ENCODE results near the gene DNHD1.

The DNHD1 gene

GRCh38 chr11:6563121-6563619 is 66.1 kb downstream of the DNHD1 start:
- DNase-seq (ENCODE audit: low read depth in 2 of 2): no peak

- DNase-seq (ENCODE audit: low read depth in 2 of 2): no peak
Measured at GRCh38 chr11:6563667-6564066, 66.6 kb downstream of the DNHD1 start.

GRCh38 chr11:6565325-6565724 is 68.2 kb downstream of the DNHD1 start:
- DNase-seq (ENCODE audit: low read depth in 2 of 2): no peak

GRCh38 chr11:6565988-6566703 is 69.1 kb downstream of the DNHD1 start:
- DNase-seq (ENCODE audit: low read depth in 2 of 2): no peak

- no peak for DNase-seq (ENCODE audit: low read depth in 2 of 2)
Measured at GRCh38 chr11:6566704-6567370, 69.8 kb downstream of the DNHD1 start.

- DNase-seq (ENCODE audit: low read depth in 2 of 2): no peak
Measured at GRCh38 chr11:6567371-6567745, 70.3 kb downstream of the DNHD1 start.

GRCh38 chr11:6568191-6568918 is 71.3 kb downstream of the DNHD1 start:
- no peak for DNase-seq (ENCODE audit: low read depth in 2 of 2)

- no peak for DNase-seq (ENCODE audit: low read depth in 2 of 2)
Measured at GRCh38 chr11:6569706-6570105, 72.6 kb downstream of the DNHD1 start.

GRCh38 chr11:6570691-6571427 is 73.8 kb downstream of the DNHD1 start:
- DNase-seq (ENCODE audit: low read depth in 2 of 2): no peak

GRCh38 chr11:6571434-6572008 is 74.4 kb downstream of the DNHD1 start:
- DNase-seq (ENCODE audit: low read depth in 2 of 2): no peak

- no peak for DNase-seq (ENCODE audit: low read depth in 2 of 2)
Measured at GRCh38 chr11:6572215-6572614, 75.1 kb downstream of the DNHD1 start.

GRCh38 chr11:6574816-6575715 is 78.0 kb downstream of the DNHD1 start:
- no peak for DNase-seq (ENCODE audit: low read depth in 2 of 2)

GRCh38 chr11:6576471-6577373 is 79.6 kb downstream of the DNHD1 start:
- no peak for DNase-seq (ENCODE audit: low read depth in 2 of 2)

- DNase-seq (ENCODE audit: low read depth in 2 of 2): no peak
Measured at GRCh38 chr11:6578134-6578533, 81.1 kb downstream of the DNHD1 start.

GRCh38 chr11:6579681-6580080 is 82.6 kb downstream of the DNHD1 start:
- no peak for DNase-seq (ENCODE audit: low read depth in 2 of 2)

- no peak for DNase-seq (ENCODE audit: low read depth in 2 of 2)
Measured at GRCh38 chr11:6583584-6583983, 86.5 kb downstream of the DNHD1 start.

GRCh38 chr11:6584528-6584927 is 87.4 kb downstream of the DNHD1 start:
- no peak for DNase-seq (ENCODE audit: low read depth in 2 of 2)

GRCh38 chr11:6586434-6587359 is 89.6 kb downstream of the DNHD1 start:
- DNase-seq (ENCODE audit: low read depth in 2 of 2): no peak

Data from stimulated activated CD4-positive, alpha-beta T cell treated with anti-CD3 and anti-CD28 coated beads, Interleukin-1b, Interleukin-23, amount 100 ng/mL, for 1 hour (primary cell).